GM18517 (cell line): ENCODE data around the gene MEIOB.

Source experiments
- ATAC-seq: cut with Tn5 transposase; IDR thresholded peaks from one replicate; pipeline ENCODE4 v1.9.1; 2021; ENCODE audit warnings: mild to moderate bottlenecking, moderate library complexity; ENCODE audit not compliant: unreplicated experiment

The MEIOB gene

DNA sequence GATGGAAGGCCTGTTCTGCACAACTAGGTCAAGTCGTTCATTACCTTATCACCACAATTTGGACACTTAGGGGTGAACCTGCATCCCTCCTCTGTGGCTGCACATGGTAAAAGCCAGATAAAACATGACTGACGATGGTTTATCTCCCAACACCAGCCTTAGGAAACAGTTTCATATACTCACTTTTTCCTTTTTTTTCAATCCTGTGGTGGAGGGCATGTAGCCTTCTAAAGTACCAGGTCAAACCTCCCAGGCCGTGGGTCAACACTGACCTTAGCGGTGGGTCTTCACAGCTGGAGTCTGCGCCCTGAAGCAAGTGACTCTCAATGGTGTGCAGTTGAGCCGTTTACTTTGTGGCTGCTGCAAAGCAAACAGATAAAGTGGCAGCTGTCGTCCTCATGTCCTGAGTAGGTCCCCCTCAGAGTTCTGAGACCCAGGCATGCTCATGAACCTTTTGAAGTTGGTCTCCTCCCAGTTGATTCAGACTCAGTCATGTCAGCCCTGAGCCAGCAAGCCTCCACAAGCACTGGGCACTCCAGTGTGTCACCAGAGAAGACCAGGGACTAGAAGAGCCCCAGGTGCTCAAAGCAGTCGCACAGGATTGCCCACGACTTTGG is 39.0 kb downstream of the MEIOB start:
- no peak for ATAC-seq

DNA sequence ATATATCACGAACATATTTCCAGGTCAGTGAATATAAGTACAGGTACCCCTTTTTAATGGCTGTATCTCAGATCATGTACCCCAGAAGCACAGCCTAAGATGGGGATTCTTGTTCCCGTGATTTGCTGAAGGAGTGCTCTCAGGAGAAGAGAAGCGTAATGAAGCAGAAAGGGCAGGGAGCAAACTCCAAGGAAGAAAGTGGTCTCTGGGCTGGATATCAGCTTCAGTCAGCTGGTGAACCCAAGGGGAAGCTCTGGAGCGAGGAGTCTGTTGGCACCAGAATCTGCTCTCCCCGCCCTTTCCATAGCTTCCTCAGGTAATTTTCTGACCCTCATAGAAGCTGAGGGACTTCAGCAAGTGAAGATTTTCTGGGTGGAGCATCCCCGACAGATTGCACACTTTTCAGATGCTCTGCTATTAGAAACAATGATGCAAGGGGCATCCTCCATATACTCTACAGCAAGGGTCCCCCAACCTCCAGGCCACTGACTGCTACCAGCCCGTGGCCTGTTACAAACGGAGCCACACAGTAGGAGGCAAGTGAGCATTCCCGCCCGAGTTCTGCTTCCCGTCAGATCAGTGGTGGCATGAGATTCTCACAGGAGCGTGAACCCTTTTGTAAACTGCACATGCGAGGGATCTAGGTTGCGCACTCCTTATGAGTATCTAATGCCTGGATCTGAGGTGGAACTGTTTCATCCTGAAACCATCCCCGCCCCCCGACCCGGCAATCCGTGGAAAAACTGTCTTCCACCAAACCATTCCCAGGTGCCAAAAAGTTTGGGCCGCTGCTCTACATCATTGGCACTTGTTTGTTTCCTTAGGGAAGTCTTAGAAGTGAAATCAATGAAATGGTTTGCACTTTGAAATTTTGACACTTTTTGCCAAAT is 40.5 kb downstream of the MEIOB start:
- ATAC-seq: no peak

DNA sequence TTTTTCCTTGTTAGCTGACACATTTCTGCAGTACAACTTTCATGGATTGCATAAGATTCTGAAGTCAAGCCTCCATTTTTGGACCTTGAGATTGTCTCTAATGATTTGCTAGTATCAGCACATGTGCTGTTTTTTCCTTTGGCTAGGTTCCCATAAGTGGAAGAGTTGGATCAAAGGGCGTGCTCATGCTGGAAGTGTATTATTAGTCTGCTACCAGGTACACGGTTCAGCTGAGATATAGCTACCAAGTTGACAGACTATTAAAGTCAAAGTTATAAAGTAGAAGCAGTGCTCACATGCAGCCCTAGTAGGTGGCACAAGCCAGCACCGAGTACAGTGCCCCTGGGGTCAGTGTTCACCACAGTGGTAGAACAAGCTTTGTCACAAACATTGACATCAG is 41.8 kb downstream of the MEIOB start:
- ATAC-seq: no peak

DNA sequence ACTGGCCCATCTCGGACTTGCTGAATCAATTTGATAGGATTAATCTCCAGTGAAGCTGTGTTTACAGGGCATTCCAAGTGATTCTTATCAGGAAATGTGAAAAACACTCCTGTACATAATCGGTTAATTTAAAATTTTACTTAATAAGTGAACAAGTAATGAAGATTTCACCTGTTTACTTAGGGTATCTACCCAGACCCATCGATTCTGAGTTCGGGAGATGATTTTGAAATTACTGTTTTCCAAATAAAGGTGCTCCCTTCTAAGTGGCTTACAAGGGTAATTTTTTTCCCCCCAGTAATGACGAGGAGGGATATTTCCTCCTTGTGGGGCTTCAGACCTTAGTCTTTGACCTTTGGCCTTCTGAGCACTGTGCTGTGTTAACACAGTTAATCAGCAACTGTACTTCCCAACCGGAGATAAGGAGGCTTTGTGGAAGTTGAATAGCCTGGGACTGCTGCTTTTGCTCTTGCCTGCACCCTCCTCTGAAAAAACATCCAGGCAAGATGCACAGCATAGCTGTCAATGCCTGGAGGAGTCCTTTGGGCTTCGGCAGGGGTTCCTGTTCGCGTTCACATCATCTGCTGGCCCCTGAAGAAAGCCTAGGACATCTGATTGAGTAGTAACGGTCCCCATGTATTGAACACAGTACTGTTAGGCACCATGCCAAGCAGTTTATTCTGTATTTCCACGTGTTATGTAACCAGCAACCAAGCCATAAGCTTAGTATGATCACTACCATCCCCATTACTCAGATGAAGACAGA is 43.1 kb downstream of the MEIOB start:
- no peak for ATAC-seq

DNA sequence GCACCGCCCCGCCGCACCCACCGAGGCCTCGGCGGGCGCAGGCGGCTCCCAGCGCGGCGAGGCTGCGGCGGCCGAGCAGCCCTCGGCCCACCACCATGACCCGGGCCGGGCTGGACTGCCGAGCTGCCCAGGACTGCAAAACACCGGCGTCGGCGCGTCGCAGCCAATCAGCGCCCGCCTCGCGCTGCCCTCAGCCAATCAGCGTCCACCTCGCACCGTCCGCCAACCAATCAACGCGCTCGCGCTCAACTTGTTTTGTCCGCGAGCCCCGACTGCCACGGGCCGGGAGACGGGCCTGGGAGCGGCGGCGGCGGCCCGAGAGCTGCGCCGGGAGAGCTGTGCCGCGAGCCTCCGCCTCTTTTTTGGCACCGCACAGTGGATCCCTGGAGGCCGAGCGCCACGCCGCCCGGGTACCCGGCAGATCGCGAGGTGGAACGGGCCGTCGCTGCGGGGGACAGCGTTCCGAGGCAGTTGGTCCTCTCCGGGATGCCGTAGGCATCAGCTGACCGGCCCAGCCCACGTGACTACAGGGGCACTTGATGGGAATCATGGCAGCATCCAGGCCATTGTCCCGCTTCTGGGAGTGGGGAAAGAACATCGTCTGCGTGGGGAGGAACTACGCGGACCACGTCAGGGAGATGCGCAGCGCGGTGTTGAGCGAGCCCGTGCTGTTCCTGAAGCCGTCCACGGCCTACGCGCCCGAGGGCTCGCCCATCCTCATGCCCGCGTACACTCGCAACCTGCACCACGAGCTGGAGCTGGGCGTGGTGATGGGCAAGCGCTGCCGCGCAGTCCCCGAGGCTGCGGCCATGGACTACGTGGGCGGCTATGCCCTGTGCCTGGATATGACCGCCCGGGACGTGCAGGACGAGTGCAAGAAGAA is 45.0 kb downstream of the MEIOB start, which contains the start of the genes FAHD1 and HAGH:
Gene FAHD1, plus strand, starts transcription at position 516 of the 883 bp plus-strand sequence. Its CDS starts 33 bp downstream, at position 549.
Gene HAGH, minus strand, starts transcription at position 135 of the 883 bp plus-strand sequence. Its CDS starts 38 bp downstream, at position 97.
- ATAC-seq: peak; percentile 86

DNA sequence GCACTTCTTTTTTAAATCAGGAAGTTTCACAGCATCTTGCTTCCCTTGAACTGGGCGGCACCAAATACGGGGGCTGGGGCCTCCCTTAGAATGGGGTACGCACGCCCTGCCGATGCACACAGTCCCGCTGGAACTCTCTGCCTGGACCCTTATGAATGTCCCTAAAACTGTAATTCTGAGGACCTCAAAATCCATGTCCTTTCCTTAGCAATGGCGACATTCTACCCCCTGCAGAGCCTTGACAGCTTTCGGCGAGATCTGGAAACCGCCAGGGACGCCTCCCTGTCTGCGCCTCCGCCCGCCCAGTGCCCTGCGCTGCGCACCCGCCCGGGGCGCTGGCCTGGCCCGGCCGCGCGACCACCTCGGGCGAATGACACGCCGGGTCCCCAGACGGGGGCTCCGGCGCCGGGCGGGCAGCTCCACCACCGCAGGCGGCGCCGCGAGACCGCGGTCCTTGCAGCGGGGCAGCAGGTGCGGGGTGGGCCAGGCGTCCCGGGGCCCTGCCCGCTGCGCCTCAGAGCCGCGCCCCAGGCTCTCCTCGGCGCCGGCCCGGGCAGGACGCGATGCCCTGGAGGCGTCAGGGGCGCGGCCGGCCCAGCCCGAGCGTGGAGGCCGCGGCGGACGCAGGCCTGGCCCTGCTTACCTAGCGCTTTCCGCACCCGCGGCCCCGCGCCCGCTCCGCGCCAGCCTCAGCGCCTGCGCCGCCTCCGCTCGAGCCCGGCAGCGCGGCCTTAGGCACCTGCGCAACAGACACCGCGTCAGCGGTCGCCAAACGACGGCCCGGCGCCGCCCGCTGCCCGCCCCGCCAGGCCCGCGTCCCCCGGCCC is 45.9 kb downstream of the MEIOB start:
- peak; percentile 44 for ATAC-seq

DNA sequence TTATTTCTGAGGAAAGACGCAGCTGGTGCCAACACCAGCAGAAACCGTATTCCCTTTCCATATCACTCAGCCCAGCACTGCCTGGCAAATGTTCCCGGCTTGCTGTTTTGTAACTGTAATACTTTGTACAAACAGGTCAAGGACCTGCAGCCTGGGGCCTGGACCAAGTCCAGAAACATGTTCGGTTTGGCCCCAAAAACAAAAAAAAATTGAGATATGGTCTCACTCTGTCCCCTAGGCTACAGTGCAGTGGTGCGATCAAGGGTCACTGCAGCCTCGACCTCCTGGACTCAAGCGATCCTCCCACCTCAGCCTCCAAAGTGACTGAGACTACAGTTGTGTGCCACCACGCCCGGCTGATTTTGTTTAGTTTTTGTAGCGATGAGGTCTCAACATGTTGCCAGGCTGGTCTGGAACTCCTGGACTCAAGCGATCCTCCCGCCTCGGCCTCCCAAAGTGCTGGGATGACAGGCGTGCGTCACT is 46.5 kb downstream of the MEIOB start:
- no peak for ATAC-seq

DNA sequence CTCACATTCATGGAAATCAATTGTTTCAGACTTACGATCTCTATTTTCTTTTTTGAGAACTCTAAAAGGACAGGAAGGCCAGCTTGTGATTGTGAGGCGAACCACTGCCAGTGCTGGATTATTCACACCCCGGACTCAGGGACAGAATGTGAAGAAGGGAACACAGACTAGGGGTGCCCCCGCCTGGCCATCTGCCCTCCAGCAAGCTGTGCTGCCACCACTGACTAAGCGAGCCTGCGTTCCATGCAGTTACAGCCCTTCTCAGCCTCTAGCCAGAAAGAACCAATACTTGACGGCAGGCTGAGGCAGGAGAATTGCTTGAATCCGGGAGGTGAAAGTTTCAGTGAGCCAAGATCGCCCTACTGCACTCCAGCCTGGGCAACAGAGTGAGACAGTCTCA is 48.1 kb downstream of the MEIOB start:
- no peak for ATAC-seq

DNA sequence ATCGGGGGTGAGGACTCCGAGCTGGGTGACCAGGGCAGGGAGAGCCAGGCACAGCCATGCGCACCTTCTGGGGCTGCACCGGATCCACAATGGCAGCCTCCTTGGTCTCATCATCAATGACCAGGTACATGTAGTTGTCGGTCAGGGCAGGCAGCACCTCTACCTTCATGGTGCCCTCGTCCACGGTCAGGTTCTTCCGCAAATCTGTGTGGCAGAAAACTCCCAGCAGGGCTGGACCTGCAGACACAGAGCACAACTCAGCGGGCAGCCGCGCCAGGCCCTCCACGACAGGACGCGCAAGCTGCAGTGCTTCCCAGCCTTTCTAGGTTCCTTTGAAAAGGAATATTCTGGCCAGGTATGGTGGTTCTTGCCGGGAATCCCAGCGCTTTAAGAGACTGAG is 49.2 kb downstream of the MEIOB start:
- ATAC-seq: no peak

DNA sequence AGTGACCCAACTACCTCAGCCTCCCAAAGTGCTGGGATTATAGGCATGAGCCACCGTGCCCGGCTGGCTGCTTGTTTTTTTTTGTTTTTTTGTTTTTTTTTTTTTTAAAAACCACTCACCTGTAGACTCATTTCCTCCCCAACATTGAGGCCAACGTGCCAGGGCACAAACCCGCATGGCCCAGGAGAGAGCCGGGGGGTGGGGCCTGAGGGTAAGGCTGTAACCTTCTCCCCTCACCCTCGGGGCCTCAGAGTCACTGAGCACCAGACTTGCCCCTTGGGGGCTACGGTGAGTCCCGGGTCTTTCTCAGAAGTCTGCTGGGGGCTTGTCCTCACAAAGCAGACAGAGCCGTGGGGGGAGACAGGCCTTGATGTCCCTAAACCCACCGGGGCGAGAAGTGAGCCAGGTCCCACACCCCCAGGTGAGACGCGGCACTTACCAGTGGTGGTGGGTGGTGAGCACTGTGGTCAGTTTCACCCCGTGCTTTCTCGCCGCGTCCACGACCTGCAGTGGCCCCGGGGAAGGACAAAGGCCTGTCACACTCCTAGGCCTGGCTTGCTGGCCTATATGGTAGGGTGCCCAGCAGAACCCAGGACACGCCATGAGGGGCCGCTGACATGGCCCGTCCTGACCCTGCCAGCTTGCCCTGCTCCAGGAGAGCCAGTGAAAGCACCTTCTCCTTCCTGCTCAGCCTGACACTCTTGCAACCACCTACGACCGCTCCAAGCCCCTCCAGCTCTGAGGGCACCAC is 49.9 kb downstream of the MEIOB start:
- no peak for ATAC-seq

DNA sequence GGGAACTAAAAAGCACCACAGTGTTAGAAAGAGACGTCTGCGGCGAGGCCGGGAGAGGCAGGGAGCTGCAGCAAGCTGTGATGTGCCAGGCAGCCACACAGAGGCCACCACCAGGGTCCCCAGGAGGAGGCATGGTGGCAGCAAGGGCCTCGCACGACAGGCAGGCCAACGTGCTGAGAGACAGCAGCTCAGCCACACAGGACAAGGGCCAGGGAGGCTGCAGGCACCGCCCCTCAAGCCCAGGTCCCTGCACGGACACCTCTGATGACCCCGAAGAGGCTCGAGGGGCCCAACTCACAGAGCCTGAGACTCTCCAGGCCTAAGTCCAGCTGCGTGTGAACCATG is 51.0 kb downstream of the MEIOB start:
- no peak for ATAC-seq

DNA sequence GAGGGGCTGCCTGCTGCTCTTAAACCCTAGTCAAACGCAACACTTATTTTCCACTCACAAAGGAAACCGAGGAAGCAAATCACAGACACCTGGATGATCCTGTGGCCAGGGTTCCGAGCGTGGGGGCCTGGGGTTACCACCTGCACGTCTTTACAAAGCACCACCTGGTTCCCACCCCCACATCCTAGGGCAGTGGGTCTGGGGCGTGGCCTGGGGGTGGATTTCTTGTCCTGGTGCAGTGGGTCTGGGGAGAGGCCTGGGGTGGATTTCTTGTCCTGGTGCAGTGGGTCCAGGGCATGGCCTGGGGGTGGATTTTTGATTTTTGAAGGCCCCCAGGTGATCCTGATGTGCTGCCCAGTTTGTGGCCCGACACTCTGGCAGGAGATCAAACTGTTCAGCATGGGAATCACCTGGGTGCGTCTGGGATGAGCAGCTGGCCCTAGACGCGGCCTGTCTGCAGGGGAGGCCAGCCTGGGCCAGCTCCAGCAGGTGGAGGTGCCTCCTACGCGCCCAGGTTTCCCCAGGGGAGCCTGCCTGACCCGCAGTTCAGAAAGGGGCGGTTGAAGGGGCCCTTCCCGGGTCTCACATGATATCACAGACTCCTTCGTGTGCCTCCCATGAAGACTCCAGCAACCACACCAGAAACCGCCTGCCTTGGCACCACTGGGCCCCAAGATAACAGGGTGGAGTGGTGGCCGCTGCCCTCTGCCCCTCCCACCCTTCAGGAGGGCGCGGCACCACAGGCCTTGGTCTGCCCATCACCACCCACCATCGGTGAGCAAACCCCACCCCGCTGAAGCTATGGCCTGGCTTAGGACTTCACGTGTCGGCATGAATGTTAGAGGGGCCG is 51.6 kb downstream of the MEIOB start:
- ATAC-seq: no peak

DNA sequence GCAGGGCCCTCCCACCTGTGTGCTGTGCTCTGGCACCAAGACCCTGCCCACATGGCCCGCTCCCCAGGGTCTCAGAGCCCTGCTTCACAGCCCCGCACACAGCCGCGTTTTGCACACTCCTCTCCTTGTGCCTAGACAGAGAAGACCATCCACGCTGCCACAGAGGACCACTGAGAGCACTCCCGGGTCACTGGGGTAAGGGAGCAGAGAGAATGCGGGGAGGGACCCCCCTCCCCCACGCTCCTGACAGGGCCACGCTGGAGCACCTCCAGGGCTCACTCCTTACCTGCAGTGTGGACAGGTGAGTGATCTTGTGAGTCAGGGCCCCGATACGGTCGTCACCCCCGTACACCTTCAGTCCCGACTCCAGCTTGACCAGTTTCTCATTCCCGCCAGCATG is 52.4 kb downstream of the MEIOB start:
- ATAC-seq: no peak

DNA sequence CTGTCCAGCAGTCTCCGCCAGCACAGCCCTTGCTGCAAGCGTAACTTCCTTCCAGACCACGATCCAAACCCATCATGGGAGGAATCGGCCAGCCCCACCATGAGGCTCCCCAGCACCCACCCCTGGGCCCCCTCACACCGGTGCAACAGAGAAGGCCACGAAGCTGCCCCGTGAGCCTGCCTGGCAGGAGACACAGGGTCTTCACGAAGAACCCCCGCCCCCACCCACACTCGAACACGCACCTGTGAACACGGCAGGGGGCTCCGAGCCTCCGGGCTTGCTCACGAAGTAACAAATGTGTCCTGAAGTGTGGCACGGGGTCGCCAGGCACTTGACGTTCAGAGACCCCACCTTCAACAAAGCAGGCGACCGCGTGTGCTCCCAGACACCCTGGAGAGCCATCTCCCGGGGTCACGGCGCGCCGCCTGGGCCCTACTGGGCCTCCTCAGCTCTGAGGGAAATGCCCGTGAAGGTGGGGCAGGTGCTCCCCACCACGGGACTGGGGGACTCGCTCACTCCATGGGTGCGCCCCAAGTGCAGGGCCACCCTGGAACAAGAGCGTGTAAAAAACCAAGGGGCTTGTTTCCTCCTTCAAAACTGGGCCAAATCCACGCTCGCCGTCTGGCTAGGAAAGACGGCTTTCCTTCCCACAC is 53.0 kb downstream of the MEIOB start:
- ATAC-seq: no peak

DNA sequence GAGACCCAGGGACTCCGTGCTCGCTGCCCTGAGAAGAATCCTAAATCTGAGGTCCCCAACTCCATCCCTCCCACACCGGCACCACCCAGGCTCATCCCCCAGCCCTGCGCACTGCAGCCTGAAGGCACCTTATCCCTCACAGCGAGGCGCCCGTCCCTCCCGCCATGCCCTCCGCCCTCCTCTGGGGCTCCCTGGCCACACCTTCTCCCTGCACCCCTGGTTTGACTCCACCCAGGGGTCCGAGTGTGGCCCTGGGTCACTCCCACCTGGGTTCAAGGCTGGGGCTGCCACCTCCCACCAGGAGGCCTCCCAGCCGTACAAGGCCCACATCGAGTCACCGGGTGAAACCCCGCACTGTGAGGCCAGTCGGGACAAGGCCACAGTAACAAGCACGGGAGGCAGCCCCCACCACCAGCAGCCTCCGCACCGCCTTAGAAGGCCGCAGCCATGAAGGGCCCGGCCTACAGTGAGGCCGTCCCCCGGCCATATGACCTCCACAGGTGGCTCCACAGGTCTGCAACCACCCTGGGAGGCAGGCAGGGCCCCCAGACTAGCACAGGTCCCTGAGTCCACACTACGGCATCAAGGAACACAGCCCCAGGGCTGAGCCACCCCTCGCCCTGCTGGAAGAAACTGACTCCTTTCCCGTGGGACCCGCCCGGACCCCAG is 53.6 kb downstream of the MEIOB start:
- no peak for ATAC-seq

DNA sequence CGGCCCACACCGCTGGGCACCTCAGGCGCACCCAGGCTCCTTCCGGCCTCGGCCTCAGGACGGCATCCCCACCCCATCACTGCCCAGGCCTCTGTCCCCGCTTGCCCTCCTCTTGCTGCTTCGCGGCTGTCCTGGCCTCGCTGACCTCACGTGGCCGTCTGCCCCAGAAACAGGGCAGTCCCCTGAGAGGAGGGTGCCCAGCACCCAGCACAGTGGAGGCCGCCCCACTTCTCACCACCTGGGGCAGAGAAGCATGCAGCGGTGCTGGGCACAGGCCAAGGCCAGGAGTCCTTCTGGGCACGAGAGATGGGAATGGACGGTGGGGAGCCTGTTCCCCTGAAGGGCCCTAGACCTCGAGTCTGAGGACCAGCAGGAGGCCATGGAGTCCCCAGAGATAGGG is 54.2 kb downstream of the MEIOB start:
- no peak for ATAC-seq

DNA sequence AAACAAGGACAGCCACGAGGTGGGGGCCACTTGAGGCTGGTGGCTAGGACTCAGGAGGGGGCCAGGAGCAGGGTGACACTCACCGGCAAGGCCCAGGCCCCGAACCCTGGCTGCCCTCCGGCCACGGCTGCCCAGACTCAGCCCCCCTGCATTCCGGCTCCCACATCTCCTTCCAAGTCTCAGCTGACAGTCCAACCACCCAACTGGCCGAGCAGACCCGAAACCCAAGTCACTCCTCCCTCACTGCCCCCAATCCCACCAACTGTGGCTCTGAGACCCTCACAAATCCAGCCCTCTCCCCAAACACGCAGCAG is 54.7 kb downstream of the MEIOB start:
- ATAC-seq: no peak
